K562 (cell line): Measurements from ENCODE around the gene NDOR1. TPM values are rescaled to one million over a fixed set of nuclear protein-coding genes. Genes with fewer than 3 reads are reported as not detected.

Experiments
- ARID1B ChIP-seq: fragments of 450-650 bp; IDR thresholded peaks from 2 replicates; pipeline ENCODE4 v1.6.1; 2016; ENCODE audit warnings: antibody characterized with exemption, mild to moderate bottlenecking, inconsistent platforms
- CXXC5 ChIP-seq: fragments of 250-450 bp; sonication (Bioruptor Pico); IDR thresholded peaks from 2 replicates; pipeline ENCODE4 v1.8.0; 2022; ENCODE audit warnings: inconsistent platforms, mild to moderate bottlenecking, moderate library complexity
- DIDO1 ChIP-seq: fragments of 450-650 bp; IDR thresholded peaks from 2 replicates; pipeline ENCODE4 v1.6.1; 2016; ENCODE audit warnings: low read depth, missing biosample characterization, missing genetic modification characterization
- EP400 ChIP-seq: fragments of 450-650 bp; IDR thresholded peaks from 2 replicates; pipeline ENCODE4 v1.6.1; 2017; ENCODE audit warnings: antibody characterized with exemption, mild to moderate bottlenecking, moderate library complexity
- ESRRA ChIP-seq: fragments of 450-650 bp; IDR thresholded peaks from 2 replicates; pipeline ENCODE4 v1.6.1; 2014; ENCODE audit warnings: low read depth, mild to moderate bottlenecking, moderate library complexity, borderline replicate concordance
- HDAC8 ChIP-seq: fragments of 450-650 bp; IDR thresholded peaks from 2 replicates; pipeline ENCODE4 v1.6.1; 2016; ENCODE audit warnings: mild to moderate bottlenecking, missing genetic modification characterization, moderate library complexity, missing compliant biosample characterization
- MIER1 ChIP-seq: fragments of 450-650 bp; IDR thresholded peaks from 2 replicates; pipeline ENCODE4 v1.6.1; 2016; ENCODE audit warnings: antibody characterized with exemption, mild to moderate bottlenecking, low read depth
- NUFIP1 ChIP-seq: fragments of 450-650 bp; IDR thresholded peaks from 2 replicates; pipeline ENCODE4 v1.6.1; 2018; ENCODE audit not compliant: partially characterized antibody
- RFX1 ChIP-seq: fragments of 450-650 bp; IDR thresholded peaks from 2 replicates; pipeline ENCODE4 v1.6.1; 2016; ENCODE audit warnings: mild to moderate bottlenecking, moderate library complexity
- SRF ChIP-seq, 2 experiments: fragments of 250-450, 450-650 bp in 1 of 2; sonication (Bioruptor Pico) in 1 of 2; sonication (generic) in 1 of 2; formaldehyde crosslinking; IDR thresholded peaks; 2 replicates each; pipeline versions ENCODE4 v1.5.0 to v1.5.1; 2020 to 2022; ENCODE audit warnings: mild to moderate bottlenecking in 1 of 2, missing genetic modification reagents in 1 of 2
- TSHZ1 ChIP-seq: fragments of 250-450 bp; sonication (Bioruptor Pico); IDR thresholded peaks from 2 replicates; pipeline ENCODE4 v1.4.0; 2020; ENCODE audit warnings: mild to moderate bottlenecking, moderate library complexity
- ZNF263 ChIP-seq: sonication (generic); formaldehyde crosslinking; IDR thresholded peaks from 2 replicates; pipeline ENCODE4 v1.8.0; 2022; ENCODE audit warnings: mild to moderate bottlenecking, missing genetic modification reagents, borderline replicate concordance
- ZNF507 ChIP-seq: conservative IDR thresholded peaks from 2 replicates; pipeline ENCODE4 v1.6.1; 2017; ENCODE audit warnings: missing genetic modification characterization, missing compliant biosample characterization
- ZNF655 ChIP-seq: fragments of 250-450 bp; sonication (Bioruptor Pico); IDR thresholded peaks from 2 replicates; pipeline ENCODE4 v1.5.0; 2021
- ZNF766 ChIP-seq: fragments of 200-800 bp; sonication (Bioruptor generic); conservative IDR thresholded peaks from 2 replicates; pipeline ENCODE4 v1.6.1; 2016; ENCODE audit warnings: missing genetic modification characterization, missing compliant biosample characterization
- polyA plus RNA-seq, 8 experiments: library from polyadenylated mRNA; depleted of rRNA in 4 of 8; stranded (reverse) in 5 of 8; unstranded in 3 of 8; fragments of >200 nt; fragmentation: Nextera tagmentation in 2 of 8; fragmentation: Illumina TruSeq in 1 of 8; extraction: Ambion mirVana in 2 of 8; extraction: Trizol in 1 of 8; gene quantifications; 2 replicates each; pipeline versions ENCODE4 v1.2.1 to v1.2.3, GENCODE V29; 2011 to 2014; ENCODE audit warnings: inconsistent platforms in 1 of 8, missing spikeins in 1 of 8
- total RNA-seq, 7 experiments: library from RNA; depleted of rRNA in 6 of 7; stranded (reverse); fragments of >200 nt in 6 of 7; fragmentation: Illumina TruSeq in 2 of 7; extraction: Trizol in 2 of 7; gene quantifications; 2 replicates each; pipeline versions ENCODE4 v1.2.1 to v1.2.3, GENCODE V29; 2011 to 2021; ENCODE audit warnings: low replicate concordance in 1 of 7
- TF ChIP-seq, protein P1 (sequence below): fragments of 450-650 bp; formaldehyde crosslinking; conservative IDR thresholded peaks from 2 replicates; pipeline ENCODE4 v1.4.0; 2022; ENCODE audit warnings: mild to moderate bottlenecking, missing genetic modification characterization
- TF ChIP-seq, protein P2 (sequence below): fragments of 450-650 bp; IDR thresholded peaks from 2 replicates; pipeline ENCODE4 v1.6.1; 2016; ENCODE audit warnings: mild to moderate bottlenecking

Gene NDOR1
- total and polyA plus RNA-seq, 9 of the 15 experiments (the other 6 are each of a cell fraction or from before 2014, with no cell fraction given), result 0.06 to 36.9 (median 6.9) TPM

DNA sequence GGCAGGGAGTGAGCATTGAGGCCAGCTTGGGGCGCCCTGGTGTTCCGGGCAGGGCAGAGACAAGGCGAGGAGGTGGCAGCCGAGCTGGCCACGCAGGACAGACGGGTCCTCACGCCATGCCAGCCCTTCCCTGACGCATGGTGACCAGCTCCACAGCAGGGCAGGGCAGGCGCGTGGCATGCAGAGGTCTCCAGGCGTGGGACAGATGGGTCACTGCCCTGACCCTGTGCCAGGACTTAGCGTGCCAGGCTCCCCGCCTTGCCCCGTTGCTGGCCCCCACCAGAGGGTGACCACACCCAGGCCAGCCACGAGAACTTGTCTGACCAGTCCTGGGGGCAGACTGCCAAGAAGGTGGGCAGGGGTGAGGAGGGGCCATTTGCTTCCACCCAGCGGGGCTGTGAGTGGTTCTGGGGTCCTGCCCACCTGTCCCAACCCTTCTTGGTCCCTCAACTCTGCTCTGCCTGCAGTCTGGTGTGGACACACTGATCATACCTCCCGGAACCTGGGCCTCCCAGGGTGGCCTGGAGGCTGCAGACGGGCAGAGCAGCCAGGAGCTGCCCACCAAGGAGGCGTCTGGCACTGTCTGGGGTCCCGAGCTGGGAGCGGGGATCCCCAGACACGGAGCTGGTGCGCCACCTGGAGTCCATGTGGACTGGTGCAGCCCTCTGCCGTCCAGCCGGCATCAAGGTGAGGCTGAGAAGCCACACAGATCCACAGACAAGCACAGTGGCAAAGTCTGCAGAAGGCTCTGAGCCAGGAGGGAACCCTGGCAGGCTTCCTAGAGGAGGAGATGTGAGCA, 21.8 kb downstream of the NDOR1 start, which contains the start of gene RNF224 (continued):
- TF ChIP-seq, protein P1, sequence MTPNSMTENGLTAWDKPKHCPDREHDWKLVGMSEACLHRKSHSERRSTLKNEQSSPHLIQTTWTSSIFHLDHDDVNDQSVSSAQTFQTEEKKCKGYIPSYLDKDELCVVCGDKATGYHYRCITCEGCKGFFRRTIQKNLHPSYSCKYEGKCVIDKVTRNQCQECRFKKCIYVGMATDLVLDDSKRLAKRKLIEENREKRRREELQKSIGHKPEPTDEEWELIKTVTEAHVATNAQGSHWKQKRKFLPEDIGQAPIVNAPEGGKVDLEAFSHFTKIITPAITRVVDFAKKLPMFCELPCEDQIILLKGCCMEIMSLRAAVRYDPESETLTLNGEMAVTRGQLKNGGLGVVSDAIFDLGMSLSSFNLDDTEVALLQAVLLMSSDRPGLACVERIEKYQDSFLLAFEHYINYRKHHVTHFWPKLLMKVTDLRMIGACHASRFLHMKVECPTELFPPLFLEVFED (CRISPR knock-in tag), result no peak
- TF ChIP-seq HDAC8 (tag) (peak; percentile 53; the same call in 1 of the 2 replicates), ZNF263 (CRISPR knock-in tag) (peak; percentile 65; the same call in 1 of the 2 replicates), ZNF507 (tag) (no peak), ARID1B (no peak), TSHZ1 (no peak), ESRRA (peak; percentile 34; the same call in 1 of the 2 replicates), DIDO1 (tag) (no peak), RFX1 (no peak), MIER1 (no peak), EP400 (no peak), SRF (CRISPR knock-in tag; IDR thresholded peaks at IDR 0.05) (no peak), ZNF766 (CRISPR knock-in tag) (no peak), NUFIP1 (no peak), ZNF655 (CRISPR knock-in tag) (no peak), CXXC5 (CRISPR knock-in tag) (no peak)
- TF ChIP-seq, protein P2, sequence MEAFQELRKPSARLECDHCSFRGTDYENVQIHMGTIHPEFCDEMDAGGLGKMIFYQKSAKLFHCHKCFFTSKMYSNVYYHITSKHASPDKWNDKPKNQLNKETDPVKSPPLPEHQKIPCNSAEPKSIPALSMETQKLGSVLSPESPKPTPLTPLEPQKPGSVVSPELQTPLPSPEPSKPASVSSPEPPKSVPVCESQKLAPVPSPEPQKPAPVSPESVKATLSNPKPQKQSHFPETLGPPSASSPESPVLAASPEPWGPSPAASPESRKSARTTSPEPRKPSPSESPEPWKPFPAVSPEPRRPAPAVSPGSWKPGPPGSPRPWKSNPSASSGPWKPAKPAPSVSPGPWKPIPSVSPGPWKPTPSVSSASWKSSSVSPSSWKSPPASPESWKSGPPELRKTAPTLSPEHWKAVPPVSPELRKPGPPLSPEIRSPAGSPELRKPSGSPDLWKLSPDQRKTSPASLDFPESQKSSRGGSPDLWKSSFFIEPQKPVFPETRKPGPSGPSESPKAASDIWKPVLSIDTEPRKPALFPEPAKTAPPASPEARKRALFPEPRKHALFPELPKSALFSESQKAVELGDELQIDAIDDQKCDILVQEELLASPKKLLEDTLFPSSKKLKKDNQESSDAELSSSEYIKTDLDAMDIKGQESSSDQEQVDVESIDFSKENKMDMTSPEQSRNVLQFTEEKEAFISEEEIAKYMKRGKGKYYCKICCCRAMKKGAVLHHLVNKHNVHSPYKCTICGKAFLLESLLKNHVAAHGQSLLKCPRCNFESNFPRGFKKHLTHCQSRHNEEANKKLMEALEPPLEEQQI, result no peak
